Choroid plexus epithelial cell (primary cell): ENCODE measurements around the gene CTIF.

ENCODE experiments used
- DNase-seq: peaks from one replicate; pipeline ENCODE4 v3.0.0-alpha.2; 2010; ENCODE audit warnings: low read depth
- H3K4me3 ChIP-seq: 2 replicates; pipeline ENCODE4 v1.5.1; 2011; ENCODE audit warnings: low read depth, mild to moderate bottlenecking, control low read depth, low read length, moderate library complexity
- CTCF ChIP-seq: conservative IDR thresholded peaks from 2 replicates; pipeline ENCODE4 v1.5.1; 2011; ENCODE audit warnings: low read depth, mild to moderate bottlenecking, control low read depth, inconsistent platforms, low read length, moderate library complexity

Gene CTIF

GRCh38 chr18:48818329-48819254 is 279.8 kb downstream of the CTIF start:
- DNase-seq, result no peak
- no peak for TF ChIP-seq CTCF

GRCh38 chr18:48819276-48819675 is 280.4 kb downstream of the CTIF start:
- no peak overlapping the region for H3K4me3 ChIP-seq
- no peak for TF ChIP-seq CTCF
- no peak for DNase-seq

More at GRCh38 chr18:48818329-48819254, 279.8 kb downstream of the CTIF start:
- no peak overlapping the region for H3K4me3 ChIP-seq

- H3K4me3 ChIP-seq, result no peak overlapping the region
- no peak for TF ChIP-seq CTCF
These were observed 281.1 kb downstream of the CTIF start for GRCh38 chr18:48819781-48820482.

GRCh38 chr18:48820483-48821250 is 281.8 kb downstream of the CTIF start:
- TF ChIP-seq CTCF, result no peak
- no peak for DNase-seq
- H3K4me3 ChIP-seq, result no peak overlapping the region

More at GRCh38 chr18:48819781-48820482, 281.1 kb downstream of the CTIF start:
- no peak for DNase-seq

- TF ChIP-seq CTCF, result no peak
- no peak overlapping the region for H3K4me3 ChIP-seq
- no peak for DNase-seq
These were observed 282.4 kb downstream of the CTIF start for GRCh38 chr18:48821251-48821590.

GRCh38 chr18:48821845-48822244 is 283.0 kb downstream of the CTIF start:
- no peak for TF ChIP-seq CTCF
- no peak overlapping the region for H3K4me3 ChIP-seq
- no peak for DNase-seq
